HG03196 (cell line): ENCODE results near the gene KLK12.

Source experiments
- ATAC-seq: cut with Tn5 transposase; IDR thresholded peaks from one replicate; pipeline ENCODE4 v1.9.1; 2021; ENCODE audit not compliant: unreplicated experiment

Gene KLK12

DNA sequence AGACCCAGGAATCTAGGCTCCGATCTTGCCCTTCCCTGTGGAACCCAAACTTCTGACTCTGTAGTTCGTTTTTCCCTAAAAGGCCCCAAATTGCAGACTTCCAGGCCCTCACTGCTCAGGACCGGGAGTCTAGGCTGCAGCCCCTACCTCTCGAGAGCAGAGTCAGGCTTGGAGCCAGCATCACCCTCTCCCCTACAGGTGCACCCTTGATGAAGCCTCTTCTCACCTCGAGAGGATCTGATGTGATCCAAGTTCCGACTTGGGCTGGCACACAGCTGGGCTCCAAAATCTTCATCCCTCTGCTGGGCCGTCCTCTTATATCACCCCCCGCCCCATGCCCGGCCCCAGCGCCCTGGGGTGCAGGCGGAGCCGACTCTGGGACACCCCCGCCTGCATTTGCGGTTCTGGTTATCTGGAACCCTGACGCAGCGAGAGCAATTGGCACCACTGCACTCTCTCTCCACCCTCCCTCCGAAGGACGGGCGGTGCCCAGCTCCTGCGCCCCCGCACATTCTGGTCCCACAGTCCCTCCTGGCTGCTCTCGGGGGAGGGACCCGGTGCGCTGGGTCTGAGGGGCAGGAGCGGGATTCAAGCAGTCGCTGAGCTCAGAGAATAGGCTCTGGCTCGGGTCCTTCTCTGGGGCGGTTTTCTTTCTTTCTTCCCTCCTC lies 51.0 kb downstream of the KLK12 start, which contains the start of gene KLK7:
TSS of gene KLK7 (minus strand) at position 293 of the 668 bp plus-strand sequence. CDS start 1,518 bp downstream, outside the sequence.
- ATAC-seq: no peak

DNA sequence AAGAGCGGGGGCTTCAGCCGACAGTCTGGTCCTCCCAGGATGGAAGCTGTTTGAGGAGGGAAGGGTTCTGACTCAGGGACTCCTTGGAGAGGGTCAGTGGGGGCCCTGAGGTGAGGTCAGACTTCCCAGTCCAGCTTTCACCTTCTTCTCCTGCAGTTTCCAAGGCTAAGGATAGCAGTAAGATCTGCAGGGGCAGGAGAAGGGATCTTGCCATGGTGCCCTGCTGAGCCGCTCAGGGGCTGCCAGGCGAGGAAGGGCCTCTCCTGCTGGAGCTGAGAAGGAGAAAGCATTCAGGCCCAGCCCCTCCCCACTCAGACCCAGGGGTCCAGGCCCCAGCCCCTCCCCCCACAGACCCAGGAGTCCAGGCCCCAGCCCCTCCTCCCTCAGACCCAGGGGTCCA lies 52.6 kb downstream of the KLK12 start:
- no peak for ATAC-seq

DNA sequence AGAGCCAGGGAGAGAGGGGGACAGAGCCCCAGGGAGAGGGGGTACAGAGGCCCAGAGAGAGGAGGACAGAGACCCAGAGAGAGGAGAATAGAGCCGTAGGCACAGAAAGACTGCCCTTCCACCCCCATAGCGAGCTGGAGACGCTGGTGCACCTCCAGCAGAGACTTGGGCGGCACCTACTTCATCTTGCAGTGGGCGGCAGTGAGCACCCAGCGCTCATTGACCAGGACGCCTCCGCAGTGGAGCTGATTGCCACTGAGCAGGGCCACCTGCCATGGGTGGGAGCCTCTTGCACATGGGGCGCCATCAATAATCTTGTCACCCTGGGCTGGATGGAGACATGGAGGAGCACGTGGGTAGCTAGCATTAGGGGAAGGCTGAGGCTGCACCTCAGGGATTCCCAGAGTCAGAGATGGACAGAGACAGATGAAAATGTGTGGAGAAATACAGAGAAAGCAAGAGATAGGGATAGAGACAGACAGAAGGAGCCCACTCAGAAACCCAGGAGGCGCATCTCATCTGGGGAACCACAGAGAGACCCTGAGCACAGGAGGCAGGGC lies 53.1 kb downstream of the KLK12 start:
- ATAC-seq: no peak

DNA sequence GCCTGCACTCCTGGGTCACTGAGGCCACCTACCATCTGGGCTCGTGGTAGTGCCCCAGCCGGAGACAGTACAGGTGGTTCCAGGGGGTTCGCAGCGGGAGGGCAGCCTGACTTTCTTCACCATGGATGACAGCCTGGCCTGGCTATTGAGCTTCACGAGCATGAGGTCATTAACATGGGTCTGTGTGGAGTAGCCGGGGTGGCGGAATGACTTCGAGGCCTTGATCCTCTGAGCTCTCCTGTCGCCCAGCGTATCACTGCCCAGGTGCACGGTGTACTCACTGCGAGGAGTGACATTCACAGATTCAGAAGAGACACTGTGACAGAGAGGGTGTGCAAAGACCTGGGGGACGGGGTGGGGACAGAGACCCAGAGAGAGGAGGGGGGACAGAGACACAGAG lies 54.6 kb downstream of the KLK12 start:
- no peak for ATAC-seq

DNA sequence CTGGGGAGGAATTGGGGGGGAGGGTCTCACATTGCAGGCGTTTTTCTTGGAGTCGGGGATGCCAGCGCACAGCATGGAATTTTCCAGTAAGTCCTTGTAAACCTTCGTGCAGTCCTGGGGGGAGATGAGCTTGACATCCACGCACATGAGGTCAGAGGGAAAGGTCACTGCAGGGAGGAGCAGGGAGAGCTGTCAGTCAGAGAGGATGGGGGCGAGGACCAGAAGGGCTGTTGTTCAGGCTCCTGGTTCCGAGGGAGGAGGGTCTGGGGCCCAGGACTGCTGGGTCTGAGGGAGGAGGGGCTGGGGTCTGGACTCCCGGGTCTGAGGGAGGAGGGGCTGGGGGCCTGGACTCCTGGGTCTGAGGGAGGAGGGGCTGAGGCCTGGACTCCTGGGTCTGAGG lies 55.0 kb downstream of the KLK12 start:
- no peak for ATAC-seq
